Panc1 (cell line): ENCODE results near the gene NAB2. TPM values are rescaled to one million over a fixed set of nuclear protein-coding genes. Genes with fewer than 3 reads are reported as not detected.

Experiments
- ATAC-seq: fragments of 200-7000 bp; cut with Tn5 transposase; 2 replicates; pipeline ENCODE4 v1.9.1; 2020; ENCODE audit warnings: mild to moderate bottlenecking, moderate library complexity
- BruUV-seq: library from RNA; stranded (reverse); fragments of 400-500 nt; replicated peaks from 2 replicates; lab custom pipeline; 2021; lab: Mats Ljungman, UMichigan
- CTCF ChIA-PET: fragments of 300-600 bp; sonication (Branson Sonifier 250); formaldehyde crosslinking; loops from one replicate; lab custom pipeline; 2022; ENCODE audit warnings: antibody characterized with exemption; lab: Charles Lee
- POLR2A ChIA-PET: fragments of 300-600 bp; sonication (Branson Sonifier 250); formaldehyde crosslinking; loops from one replicate; lab custom pipeline; 2022; ENCODE audit warnings: antibody characterized with exemption; lab: Charles Lee
- DNase-seq: peaks from one replicate; pipeline ENCODE4 v3.0.0-alpha.2; 2010; ENCODE audit warnings: low read depth, low spot score
- H3K27ac ChIP-seq: 2 replicates; pipeline ENCODE4 v1.5.1; 2011; ENCODE audit warnings: mild to moderate bottlenecking, low read length, inconsistent platforms
- H3K27me3 ChIP-seq: fragments of 200-500 bp; sonication (Bioruptor generic); 2 replicates; pipeline ENCODE4 v1.6.0; 2014; ENCODE audit warnings: low read length, inconsistent platforms; ENCODE audit not compliant: control insufficient read depth, insufficient read depth
- H3K36me3 ChIP-seq: fragments of 200-500 bp; sonication (Bioruptor generic); 2 replicates; pipeline ENCODE4 v1.5.1; 2014; ENCODE audit warnings: inconsistent platforms, mild to moderate bottlenecking, low read length, moderate library complexity; ENCODE audit not compliant: control insufficient read depth, insufficient read depth
- H3K4me1 ChIP-seq: 2 replicates; pipeline ENCODE4 v1.5.1; 2011; ENCODE audit warnings: inconsistent platforms, mild to moderate bottlenecking, low read length, moderate library complexity; ENCODE audit not compliant: control insufficient read depth, insufficient read depth
- H3K4me3 ChIP-seq, 2 experiments: 2 replicates each; pipeline ENCODE4 v1.5.1; 2011 to 2012; ENCODE audit warnings: low read depth in 2 of 2, low read length in 2 of 2, mild to moderate bottlenecking in 2 of 2, inconsistent platforms in 1 of 2, moderate library complexity in 1 of 2
- H3K9me3 ChIP-seq: fragments of 200-500 bp; sonication (Bioruptor generic); 2 replicates; pipeline ENCODE4 v1.5.1; 2014; ENCODE audit warnings: low read depth, mild to moderate bottlenecking, inconsistent platforms, low read length, moderate library complexity; ENCODE audit not compliant: control insufficient read depth, insufficient read depth
- CTCF ChIP-seq: fragments of 450-650 bp; IDR thresholded peaks from 2 replicates; pipeline ENCODE4 v1.5.1; 2017; ENCODE audit warnings: mild to moderate bottlenecking
- POLR2AphosphoS5 ChIP-seq: IDR thresholded peaks from 2 replicates; pipeline ENCODE4 v1.6.1; 2012; ENCODE audit warnings: mild to moderate bottlenecking, low read depth, low read length, moderate library complexity
- REST ChIP-seq, 2 experiments: IDR thresholded peaks; 2 replicates each; pipeline ENCODE4 v1.6.1; 2011 to 2012; ENCODE audit warnings: low read depth in 2 of 2, control low read depth in 1 of 2, low read length in 1 of 2, mild to moderate bottlenecking in 1 of 2, moderate library complexity in 1 of 2; ENCODE audit not compliant: insufficient read depth in 1 of 2
- SIN3A ChIP-seq: IDR thresholded peaks from 2 replicates; pipeline ENCODE4 v1.6.1; 2012; ENCODE audit warnings: low read depth, mild to moderate bottlenecking, low read length, moderate library complexity, borderline replicate concordance; ENCODE audit not compliant: insufficient read depth
- TCF7L2 ChIP-seq: IDR thresholded peaks from 2 replicates; pipeline ENCODE4 v1.6.1; 2011; ENCODE audit warnings: mild to moderate bottlenecking, low read depth, low read length, inconsistent platforms
- in situ Hi-C: cut with HindIII; loops from 2 replicates; pipeline ENCODE4 v1.10.0; 2016; ENCODE audit warnings: low sequenced_read_pairs, low pct_unique_long_range_greater_than_20kb
- intact Hi-C: fragments of 100-400 bp; cut with micrococcal nuclease; formaldehyde crosslinking; loops from one replicate; pipeline ENCODE4 v1.10.0; 2022; ENCODE audit not compliant: unreplicated experiment
- total RNA-seq: library from RNA; stranded (reverse); gene quantifications from one replicate; pipeline ENCODE4 v1.2.1, GENCODE V29; 2021; ENCODE audit not compliant: unreplicated experiment

The NAB2 gene
- total RNA-seq, 1 experiment from 2014 or later: 13.9 TPM

- CTCF ChIA-PET: interaction anchor here (0.6 kb wide), 1 partner anchor 14 kb away, joined by 3 read pairs; no protein-coding TSS in a partner anchor
- no peak for ATAC-seq
- Histone ChIP-seq H3K4me1 (0 out of 2 replicates have a peak, but pooled peaks cover 2% of the 10 kb centered on the region), H3K27ac (no peak overlapping the region), H3K36me3 (no peaks in the 10 kb centered on the region), H3K27me3 (no peaks in the 10 kb centered on the region), H3K4me3 (no peak overlapping the region), H3K9me3 (no peaks in the 10 kb centered on the region)
- TF ChIP-seq TCF7L2 (no peak), SIN3A (no peak), REST (IDR thresholded peaks at IDR 0.05; ENCODE audit: insufficient read depth in 1 of 2, low read depth in 2 of 2, low read length in 1 of 2) (no peak), CTCF (no peak), POLR2AphosphoS5 (no peak)
- in situ Hi-C loops (no loop called here), intact Hi-C loops (no loop called here)
- no TSS peak for BruUV-seq
- POLR2A ChIA-PET: no interaction called here
- no peak for DNase-seq
Measured at GRCh38 chr12:57133916-57134315, 45.0 kb downstream of the NAB2 start.

- H3K27me3 ChIP-seq: no peaks in the 10 kb centered on the region
- intact Hi-C loops (no loop called here), in situ Hi-C loops (no loop called here)
- no TSS peak for BruUV-seq
- ATAC-seq (no peak), DNase-seq (no peak)
- ChIA-PET POLR2A (no interaction called here), CTCF (no interaction called here)
- no peaks in the 10 kb centered on the region for H3K36me3 ChIP-seq
- no peaks in the 10 kb centered on the region for H3K9me3 ChIP-seq
- 0 out of 2 replicates have a peak, but pooled peaks cover 2% of the 10 kb centered on the region for H3K4me1 ChIP-seq
- no peak overlapping the region for H3K27ac ChIP-seq
- H3K4me3 ChIP-seq: no peak overlapping the region
- no peak for TF ChIP-seq SIN3A
- TF ChIP-seq TCF7L2: no peak
- no peak for TF ChIP-seq POLR2AphosphoS5
- no peak for TF ChIP-seq REST (IDR thresholded peaks at IDR 0.05; ENCODE audit: insufficient read depth in 1 of 2, low read depth in 2 of 2, low read length in 1 of 2)
- no peak for TF ChIP-seq CTCF
Measured at GRCh38 chr12:57134949-57135348, 46.0 kb downstream of the NAB2 start.
